Raji (cell line): ENCODE results near the gene CLDN1.

Experiments
- POLR2A ChIP-seq: IDR thresholded peaks from 2 replicates; pipeline ENCODE4 v1.6.1; 2011; ENCODE audit warnings: low read depth, low read length, control low read depth; ENCODE audit not compliant: insufficient read depth

Gene CLDN1

GRCh38 chr3:190321789-190322603, at the start of gene CLDN1:
CLDN1 (minus strand) TSS chr3:190322446; CDS start chr3:190322206, 240 bp downstream.
- no peak for TF ChIP-seq POLR2A

- TF ChIP-seq POLR2A = no peak
Observed at GRCh38 chr3:190371152-190371551, 48.9 kb upstream of the CLDN1 start.

- TF ChIP-seq POLR2A = no peak
Observed at GRCh38 chr3:190370369-190370768, 48.1 kb upstream of the CLDN1 start.

GRCh38 chr3:190369668-190370295, 47.5 kb upstream of the CLDN1 start:
- TF ChIP-seq POLR2A = no peak

- no peak for TF ChIP-seq POLR2A
Observed at GRCh38 chr3:190368881-190369280, 46.6 kb upstream of the CLDN1 start.

GRCh38 chr3:190366133-190366532, 43.9 kb upstream of the CLDN1 start:
- TF ChIP-seq POLR2A = no peak

- no peak for TF ChIP-seq POLR2A
Observed at GRCh38 chr3:190362258-190362657, 40.0 kb upstream of the CLDN1 start.

GRCh38 chr3:190361791-190362190, 39.5 kb upstream of the CLDN1 start:
- no peak for TF ChIP-seq POLR2A

GRCh38 chr3:190360228-190360627, 38.0 kb upstream of the CLDN1 start:
- no peak for TF ChIP-seq POLR2A

- TF ChIP-seq POLR2A = no peak
Observed at GRCh38 chr3:190359813-190360212, 37.6 kb upstream of the CLDN1 start.

GRCh38 chr3:190357468-190357867, 35.2 kb upstream of the CLDN1 start:
- no peak for TF ChIP-seq POLR2A

GRCh38 chr3:190356246-190356645, 34.0 kb upstream of the CLDN1 start:
- TF ChIP-seq POLR2A = no peak

GRCh38 chr3:190352861-190353457, 30.7 kb upstream of the CLDN1 start:
- TF ChIP-seq POLR2A = no peak

- TF ChIP-seq POLR2A = no peak
Observed at GRCh38 chr3:190346541-190346940, 24.3 kb upstream of the CLDN1 start.

- no peak for TF ChIP-seq POLR2A
Observed at GRCh38 chr3:190345878-190346277, 23.6 kb upstream of the CLDN1 start.
